HCT116 (cell line): Measurements from ENCODE around the gene STBD1. TPM values are rescaled to one million over a fixed set of nuclear protein-coding genes. Genes with fewer than 3 reads are reported as not detected.

Experiments used
- ATAC-seq: fragments of 200-7000 bp; cut with Tn5 transposase; 2 replicates; pipeline ENCODE4 v1.9.1; 2020; ENCODE audit warnings: mild to moderate bottlenecking, moderate library complexity
- BruUV-seq: library from RNA; stranded (reverse); fragments of 400-500 nt; replicated peaks from 2 replicates; lab custom pipeline; 2021; lab: Mats Ljungman, UMichigan
- CTCF ChIA-PET: fragments of 300-600 bp; sonication (Branson Sonifier 250); formaldehyde crosslinking; loops from one replicate; lab custom pipeline; 2021; ENCODE audit warnings: antibody characterized with exemption; lab: Charles Lee
- POLR2A ChIA-PET: fragments of 300-600, 350-600 bp; sonication (Branson Sonifier 250); formaldehyde crosslinking; loops from one replicate; lab custom pipeline; 2021; ENCODE audit warnings: antibody characterized with exemption; lab: Charles Lee
- RAD21 ChIA-PET, 2 experiments: fragments of 300-600 bp; sonication (Branson Sonifier 250); formaldehyde crosslinking; loops; one replicate each; lab custom pipeline; 2023; ENCODE audit warnings: low total read pairs in 2 of 2; ENCODE audit not compliant: uncharacterized antibody in 2 of 2, unreplicated experiment in 2 of 2, low non-redundant PET in 1 of 2; lab: Charles Lee
- DNase-seq: peaks from one replicate; pipeline ENCODE4 v3.0.0-alpha.2; 2010; ENCODE audit warnings: low read depth, low spot score
- H2AFZ ChIP-seq: fragments of 200-600 bp; shearing (Covaris generic), sonication (generic); 2 replicates; pipeline ENCODE4 v1.6.1; 2017; ENCODE audit warnings: low read depth, mixed run types, mixed read lengths, antibody characterized with exemption, low read length; ENCODE audit not compliant: poor library complexity, severe bottlenecking
- H3K27ac ChIP-seq: 2 replicates; pipeline ENCODE4 v1.5.1; 2012; ENCODE audit warnings: low read depth, low read length
- H3K27me3 ChIP-seq: fragments of 200-600 bp; sonication (generic); 2 replicates; pipeline ENCODE4 v1.6.1; 2016; ENCODE audit warnings: mixed run types, low read length, mixed read lengths; ENCODE audit not compliant: insufficient read depth
- H3K36me3 ChIP-seq, 2 experiments: fragments of 200-500 bp in 1 of 2; fragments of 200-600 bp in 1 of 2; sonication (Bioruptor generic) in 1 of 2; sonication (generic) in 1 of 2; 2 replicates each; pipeline versions ENCODE4 v1.5.1 to v1.6.1; 2014 to 2016; ENCODE audit warnings: low read length in 2 of 2, inconsistent platforms in 1 of 2, mixed read lengths in 1 of 2, mixed run types in 1 of 2; ENCODE audit not compliant: insufficient read depth in 2 of 2, control insufficient read depth in 1 of 2
- H3K4me1 ChIP-seq, 2 experiments: fragments of 200-600 bp in 1 of 2; sonication (generic) in 1 of 2; 2 replicates each; pipeline versions ENCODE4 v1.5.1 to v1.6.1; 2012 to 2017; ENCODE audit warnings: low read length in 2 of 2, inconsistent platforms in 1 of 2, mild to moderate bottlenecking in 1 of 2, mixed read lengths in 1 of 2, mixed run types in 1 of 2, moderate library complexity in 1 of 2; ENCODE audit not compliant: insufficient read depth in 2 of 2, control insufficient read depth in 1 of 2
- H3K4me2 ChIP-seq: fragments of 200-600 bp; sonication (generic); 2 replicates; pipeline ENCODE4 v1.6.1; 2017; ENCODE audit warnings: mixed run types, low read length, mixed read lengths
- H3K4me3 ChIP-seq, 2 experiments: fragments of 200-600 bp in 1 of 2; sonication (generic) in 1 of 2; replicated peaks in 1 of 2; 2 replicates each; pipeline ENCODE4 v1.5.1; 2011 to 2016; ENCODE audit warnings: low read length in 2 of 2, control low read depth in 1 of 2, low read depth in 1 of 2, mild to moderate bottlenecking in 1 of 2, mixed read lengths in 1 of 2, mixed run types in 1 of 2
- H3K79me2 ChIP-seq: fragments of 200-600 bp; sonication (generic); 2 replicates; pipeline ENCODE4 v1.6.1; 2017; ENCODE audit warnings: mild to moderate bottlenecking, mixed run types, low read length, moderate library complexity, mixed read lengths; ENCODE audit not compliant: insufficient read depth
- H3K9ac ChIP-seq: fragments of 200-600 bp; sonication (generic); 2 replicates; pipeline ENCODE4 v1.6.1; 2016; ENCODE audit warnings: low read length, mixed read lengths
- H3K9me2 ChIP-seq: fragments of 200-600 bp; sonication (generic), shearing (Covaris generic); 2 replicates; pipeline ENCODE4 v1.6.1; 2017; ENCODE audit warnings: mixed run types, mild to moderate bottlenecking, moderate library complexity; ENCODE audit not compliant: insufficient read depth
- H3K9me3 ChIP-seq, 2 experiments: fragments of 200-500 bp in 1 of 2; fragments of 200-600 bp in 1 of 2; sonication (Bioruptor generic) in 1 of 2; sonication (generic) in 1 of 2; 2 replicates each; pipeline ENCODE4 v1.6.1; 2014 to 2017; ENCODE audit warnings: low read length in 2 of 2, mixed read lengths in 2 of 2, inconsistent platforms in 1 of 2, low read depth in 1 of 2, mild to moderate bottlenecking in 1 of 2, mixed run types in 1 of 2, moderate library complexity in 1 of 2; ENCODE audit not compliant: control insufficient read depth in 1 of 2, insufficient read depth in 1 of 2
- H4K20me1 ChIP-seq: fragments of 200-600 bp; sonication (generic), shearing (Covaris generic); 2 replicates; pipeline ENCODE4 v1.6.1; 2017; ENCODE audit warnings: mixed run types, mild to moderate bottlenecking, moderate library complexity; ENCODE audit not compliant: insufficient read depth
- CBX3 ChIP-seq: IDR thresholded peaks from 2 replicates; pipeline ENCODE4 v1.6.1; 2012; ENCODE audit warnings: low read depth
- CEBPB ChIP-seq: IDR thresholded peaks from 2 replicates; pipeline ENCODE4 v1.6.1; 2012; ENCODE audit warnings: low read depth
- POLR2AphosphoS5 ChIP-seq: IDR thresholded peaks from 2 replicates; pipeline ENCODE4 v1.6.1; 2011; ENCODE audit warnings: mild to moderate bottlenecking, low read depth, low read length, moderate library complexity
- TCF7L2 ChIP-seq: IDR thresholded peaks from 2 replicates; pipeline ENCODE4 v1.7.0; 2011; ENCODE audit warnings: borderline replicate concordance, inconsistent platforms; ENCODE audit not compliant: insufficient read depth, insufficient read length; ENCODE audit errors: extremely low read depth
- ZFX ChIP-seq: fragments of 450-650 bp; IDR thresholded peaks from 2 replicates; pipeline ENCODE4 v1.6.1; 2017
- intact Hi-C: fragments of 100-400 bp; cut with micrococcal nuclease; formaldehyde crosslinking; loops from 2 replicates; pipeline ENCODE4 v1.10.0; 2022
- total RNA-seq: library from RNA; stranded (reverse); gene quantifications from one replicate; pipeline ENCODE4 v1.2.1, GENCODE V29; 2021; ENCODE audit not compliant: unreplicated experiment

The STBD1 gene
- total RNA-seq, 1 experiment from 2014 or later = 5.6 TPM

GRCh38 chr4:76325072-76325471 is 18.5 kb downstream of the STBD1 start:
- intact Hi-C loops = no loop called here
- Histone ChIP-seq H3K9ac (no peak overlapping the region), H3K4me1 (no peaks in the 10 kb centered on the region), H3K4me2 (no peak overlapping the region), H3K27me3 (no peaks in the 10 kb centered on the region), H4K20me1 (no peaks in the 10 kb centered on the region), H3K27ac (no peak overlapping the region), H3K4me3 (no peak overlapping the region), H3K79me2 (no peaks in the 10 kb centered on the region), H3K9me2 (no peaks in the 10 kb centered on the region), H3K36me3 (no peaks in the 10 kb centered on the region), H2AFZ (no peak overlapping the region), H3K9me3 (no peaks in the 10 kb centered on the region)
- TF ChIP-seq TCF7L2 (no peak), POLR2AphosphoS5 (no peak), CEBPB (no peak)
- CTCF ChIA-PET = no interaction called here
- POLR2A ChIA-PET = no interaction called here
- no peak for DNase-seq
- RAD21 ChIA-PET = no interaction called here
- ATAC-seq = no peak
- BruUV-seq = no TSS peak

GRCh38 chr4:76326515-76326914 is 20.0 kb downstream of the STBD1 start:
- Histone ChIP-seq H2AFZ (no peak overlapping the region), H3K9me2 (0 out of 2 replicates have a peak, but pooled peaks cover 4% of the 10 kb centered on the region), H3K4me1 (no peaks in the 10 kb centered on the region), H4K20me1 (no peaks in the 10 kb centered on the region), H3K9me3 (no peaks in the 10 kb centered on the region), H3K27ac (no peak overlapping the region), H3K36me3 (no peaks in the 10 kb centered on the region), H3K4me3 (no peak overlapping the region), H3K9ac (no peak overlapping the region), H3K27me3 (no peaks in the 10 kb centered on the region), H3K79me2 (no peaks in the 10 kb centered on the region), H3K4me2 (no peak overlapping the region)
- ATAC-seq (no peak), DNase-seq (no peak)
- RAD21 ChIA-PET = no interaction called here
- no peak for TF ChIP-seq ZFX
- TF ChIP-seq CBX3 = peak; percentile 63; the same call in 1 of the 2 replicates
- no TSS peak for BruUV-seq
- POLR2A ChIA-PET = no interaction called here
- intact Hi-C loops = no loop called here
- CTCF ChIA-PET = no interaction called here
